Endothelial cell (in vitro differentiated cells): ENCODE measurements around the gene GFI1B. TPM values are rescaled to one million over a fixed set of nuclear protein-coding genes. Genes with fewer than 3 reads are reported as not detected.
A peak's percentile ranks its signal among the peaks of the same experiment; 100 is the strongest.

Experiments
- DNase-seq: peaks from one replicate; pipeline ENCODE4 v3.0.0; 2021; ENCODE audit warnings: low spot score
- H3K27ac Mint-ChIP-seq: one replicate; pipeline ENCODE4 v1.8.0; 2021; ENCODE audit warnings: mixed read lengths, inconsistent platforms; ENCODE audit not compliant: unreplicated experiment
- H3K27me3 Mint-ChIP-seq: one replicate; pipeline ENCODE4 v1.8.0; 2021; ENCODE audit warnings: mild to moderate bottlenecking, moderate library complexity, mixed read lengths, inconsistent platforms; ENCODE audit not compliant: unreplicated experiment
- H3K36me3 Mint-ChIP-seq: one replicate; pipeline ENCODE4 v1.8.0; 2021; ENCODE audit warnings: mild to moderate bottlenecking, low read depth, mixed read lengths, inconsistent platforms; ENCODE audit not compliant: unreplicated experiment
- H3K4me1 Mint-ChIP-seq: one replicate; pipeline ENCODE4 v1.8.0; 2021; ENCODE audit warnings: mild to moderate bottlenecking, mixed read lengths, inconsistent platforms; ENCODE audit not compliant: unreplicated experiment
- H3K4me3 Mint-ChIP-seq: one replicate; pipeline ENCODE4 v1.8.0; 2021; ENCODE audit warnings: mild to moderate bottlenecking, mixed read lengths, inconsistent platforms; ENCODE audit not compliant: unreplicated experiment
- H3K9me3 Mint-ChIP-seq: one replicate; pipeline ENCODE4 v1.8.0; 2021; ENCODE audit warnings: mixed read lengths, inconsistent platforms; ENCODE audit not compliant: unreplicated experiment
- total RNA-seq: library from RNA; stranded (reverse); fragmentation: NEBNext Ultra II Directional; extraction: Animal tissue kit (Norgen Biotek cat#: 25700); gene quantifications from one replicate; pipeline ENCODE4 v1.2.1, GENCODE V29; 2021; ENCODE audit not compliant: unreplicated experiment
- TF ChIP-seq, protein P1 (sequence below): fragments of 200-600 bp; sonication (generic); IDR thresholded peaks from one replicate; pipeline ENCODE4 v1.5.0; 2021; ENCODE audit warnings: antibody characterized with exemption; ENCODE audit not compliant: unreplicated experiment

The GFI1B gene
- total RNA-seq, 1 donor from 2014 or later = not detected

DNA sequence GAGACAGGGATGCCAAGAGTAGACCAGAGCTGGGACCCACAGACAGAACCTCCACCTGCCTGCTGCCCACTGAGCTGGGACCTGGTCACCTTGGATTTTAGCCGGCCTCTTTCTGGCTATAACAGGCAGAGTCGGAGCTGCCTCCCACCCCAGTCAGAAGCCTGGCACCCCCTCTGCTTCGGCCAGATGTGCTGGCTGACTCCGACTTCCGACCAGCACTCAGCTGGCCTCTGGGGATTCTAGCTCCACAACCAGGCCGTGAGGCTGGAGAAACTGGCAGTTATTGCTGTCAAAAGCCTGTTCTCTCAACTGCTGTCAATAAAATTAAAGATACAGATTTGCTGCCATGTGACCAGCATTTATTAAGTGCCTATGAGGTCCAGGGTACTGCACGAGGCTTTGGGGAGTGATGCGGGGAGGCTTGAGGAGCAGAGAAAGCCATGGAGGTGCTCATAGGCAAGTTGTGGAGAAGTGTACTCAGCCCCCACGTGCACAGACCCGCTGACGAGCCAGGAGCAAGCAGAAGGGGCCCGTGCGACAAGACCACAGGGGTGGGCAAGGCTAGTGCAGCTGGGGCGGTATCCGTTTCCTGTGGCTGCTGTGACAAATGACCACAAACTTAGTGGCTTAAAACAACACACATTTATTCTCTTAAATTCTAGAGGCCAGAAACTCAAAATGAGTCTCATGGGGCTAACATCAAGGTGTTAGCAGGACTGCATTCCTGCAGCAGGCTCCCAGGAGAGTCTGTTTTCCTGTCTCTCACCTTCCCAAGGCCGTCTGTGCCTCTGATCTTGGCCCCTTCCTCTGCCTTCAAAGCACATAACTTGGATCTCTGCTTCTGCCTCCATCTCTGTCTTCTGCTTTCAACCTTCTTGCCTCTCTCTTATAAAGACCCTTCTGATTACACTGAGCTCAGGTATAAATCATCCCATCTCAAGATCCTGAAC, 13.1 kb downstream of the GFI1B start:
- Mint-ChIP-seq H3K27me3 (peaks cover 10% of the 10 kb centered on the region), H3K4me1 (peaks cover 39% of the 10 kb centered on the region), H3K4me3 (no peak overlapping the region), H3K36me3 (no peaks in the 10 kb centered on the region), H3K27ac (no peak overlapping the region), H3K9me3 (no peaks in the 10 kb centered on the region)
- TF ChIP-seq, protein P1, sequence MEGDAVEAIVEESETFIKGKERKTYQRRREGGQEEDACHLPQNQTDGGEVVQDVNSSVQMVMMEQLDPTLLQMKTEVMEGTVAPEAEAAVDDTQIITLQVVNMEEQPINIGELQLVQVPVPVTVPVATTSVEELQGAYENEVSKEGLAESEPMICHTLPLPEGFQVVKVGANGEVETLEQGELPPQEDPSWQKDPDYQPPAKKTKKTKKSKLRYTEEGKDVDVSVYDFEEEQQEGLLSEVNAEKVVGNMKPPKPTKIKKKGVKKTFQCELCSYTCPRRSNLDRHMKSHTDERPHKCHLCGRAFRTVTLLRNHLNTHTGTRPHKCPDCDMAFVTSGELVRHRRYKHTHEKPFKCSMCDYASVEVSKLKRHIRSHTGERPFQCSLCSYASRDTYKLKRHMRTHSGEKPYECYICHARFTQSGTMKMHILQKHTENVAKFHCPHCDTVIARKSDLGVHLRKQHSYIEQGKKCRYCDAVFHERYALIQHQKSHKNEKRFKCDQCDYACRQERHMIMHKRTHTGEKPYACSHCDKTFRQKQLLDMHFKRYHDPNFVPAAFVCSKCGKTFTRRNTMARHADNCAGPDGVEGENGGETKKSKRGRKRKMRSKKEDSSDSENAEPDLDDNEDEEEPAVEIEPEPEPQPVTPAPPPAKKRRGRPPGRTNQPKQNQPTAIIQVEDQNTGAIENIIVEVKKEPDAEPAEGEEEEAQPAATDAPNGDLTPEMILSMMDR = no peak
- no peak for DNase-seq

DNA sequence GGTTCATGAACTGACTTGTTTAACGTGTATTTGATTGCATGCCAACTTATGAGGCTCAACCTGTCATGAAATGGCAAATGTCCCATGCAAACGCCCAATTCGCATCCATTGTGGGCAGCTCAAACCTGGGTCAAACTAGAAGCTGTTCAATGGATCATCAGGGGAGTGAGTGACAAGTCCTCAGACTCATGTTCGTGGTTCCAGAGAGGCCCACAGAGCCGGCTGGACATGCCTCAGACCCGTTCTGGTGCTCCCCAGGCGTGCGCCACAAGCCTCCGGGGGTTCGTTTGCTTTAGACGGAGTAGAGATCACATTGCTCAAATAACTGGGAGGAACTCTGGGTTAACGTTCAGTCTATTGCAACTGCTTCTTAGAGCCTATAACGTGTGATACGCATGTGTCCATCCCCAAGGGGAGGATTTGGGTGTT, 15.0 kb downstream of the GFI1B start:
- peak overlapping the region; percentile 71 for H3K27ac Mint-ChIP-seq
- peak overlapping the region; percentile 11 for H3K4me3 Mint-ChIP-seq
- no peaks in the 10 kb centered on the region for H3K9me3 Mint-ChIP-seq
- H3K4me1 Mint-ChIP-seq = peaks cover 39% of the 10 kb centered on the region
- peaks cover 14% of the 10 kb centered on the region for H3K27me3 Mint-ChIP-seq
- TF ChIP-seq, protein P1 = no peak
- no peaks in the 10 kb centered on the region for H3K36me3 Mint-ChIP-seq
- no peak for DNase-seq

DNA sequence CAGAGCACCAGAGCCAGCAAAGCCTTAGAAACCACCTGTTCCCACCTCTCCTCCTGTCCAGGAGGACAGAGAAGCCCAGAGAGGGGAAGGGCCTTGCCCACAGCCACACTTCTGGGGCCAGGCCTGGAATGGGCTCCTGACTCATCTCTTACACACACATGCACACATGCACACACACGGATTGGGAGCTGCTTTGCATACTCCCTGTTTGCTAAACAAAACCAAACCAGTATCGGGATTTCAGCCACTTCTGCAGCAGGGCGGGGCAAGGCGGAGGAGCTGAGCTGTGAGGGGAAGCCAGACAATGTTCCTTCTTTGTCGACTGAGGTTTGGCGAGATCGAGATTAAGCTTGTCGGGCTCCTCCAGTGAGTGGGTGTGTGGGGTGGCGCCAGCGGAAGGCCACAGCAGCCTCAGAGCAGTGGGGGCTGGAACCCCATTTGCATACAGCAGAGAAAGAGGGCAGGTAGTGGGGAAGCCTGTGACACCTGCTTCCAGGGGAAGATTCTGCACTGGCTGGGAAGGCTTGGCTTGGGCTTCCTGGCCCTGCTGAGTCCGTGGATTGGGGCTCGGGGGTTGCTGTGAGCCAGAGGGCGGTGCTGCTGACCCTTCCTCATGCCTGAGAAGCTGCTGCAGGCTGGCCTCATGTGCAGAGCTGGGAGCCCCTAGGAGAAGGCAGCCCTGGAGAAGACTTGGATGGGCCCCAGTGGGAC, 16.1 kb downstream of the GFI1B start:
- H3K27me3 Mint-ChIP-seq = peaks cover 14% of the 10 kb centered on the region
- no peaks in the 10 kb centered on the region for H3K9me3 Mint-ChIP-seq
- DNase-seq = no peak
- H3K27ac Mint-ChIP-seq = no peak overlapping the region
- H3K36me3 Mint-ChIP-seq = no peaks in the 10 kb centered on the region
- H3K4me3 Mint-ChIP-seq = peak overlapping the region; percentile 22
- TF ChIP-seq, protein P1 = no peak
- peaks cover 42% of the 10 kb centered on the region for H3K4me1 Mint-ChIP-seq

DNA sequence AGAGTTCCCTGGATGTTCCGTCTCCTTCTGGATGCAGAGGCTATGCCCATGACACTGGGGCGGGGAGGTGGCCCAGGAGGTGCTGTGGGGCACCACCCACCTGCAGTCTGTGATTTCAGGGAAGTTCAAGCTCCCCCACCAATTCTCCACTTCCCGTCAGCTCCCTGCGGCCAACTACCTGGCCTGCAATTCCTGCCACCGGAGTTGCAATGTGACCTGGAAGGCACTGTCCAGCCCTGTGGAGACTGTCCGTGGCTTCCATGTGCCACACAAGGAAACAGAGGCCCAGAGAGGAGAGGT, 16.6 kb downstream of the GFI1B start:
- peaks cover 46% of the 10 kb centered on the region for H3K4me1 Mint-ChIP-seq
- no peak overlapping the region for H3K27ac Mint-ChIP-seq
- peaks cover 15% of the 10 kb centered on the region for H3K27me3 Mint-ChIP-seq
- no peaks in the 10 kb centered on the region for H3K36me3 Mint-ChIP-seq
- DNase-seq = no peak
- TF ChIP-seq, protein P1 = no peak
- no peak overlapping the region for H3K4me3 Mint-ChIP-seq
- H3K9me3 Mint-ChIP-seq = no peaks in the 10 kb centered on the region

DNA sequence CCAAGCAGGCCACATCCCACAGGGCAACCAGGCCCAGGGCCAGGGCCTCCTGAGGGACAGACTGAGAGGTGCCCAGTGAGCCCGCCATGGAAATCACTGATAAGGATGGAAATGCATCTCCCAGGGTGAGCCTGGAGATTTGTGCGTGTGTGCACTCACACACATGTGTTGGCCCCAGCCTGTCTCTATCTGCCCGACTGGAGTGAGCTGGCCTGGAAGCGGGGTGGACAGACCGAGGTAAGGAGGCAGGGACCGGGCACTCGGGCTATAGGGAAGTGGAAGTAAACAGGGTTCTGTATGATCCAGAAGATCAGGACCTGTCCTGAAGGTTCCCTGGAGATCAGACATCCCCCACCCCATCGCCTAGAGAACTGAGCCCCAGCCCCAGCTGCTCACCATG, 17.4 kb downstream of the GFI1B start:
- H3K36me3 Mint-ChIP-seq = no peaks in the 10 kb centered on the region
- no peak overlapping the region for H3K4me3 Mint-ChIP-seq
- TF ChIP-seq, protein P1 = no peak
- H3K4me1 Mint-ChIP-seq = peaks cover 46% of the 10 kb centered on the region
- H3K27me3 Mint-ChIP-seq = peaks cover 17% of the 10 kb centered on the region
- no peaks in the 10 kb centered on the region for H3K9me3 Mint-ChIP-seq
- no peak overlapping the region for H3K27ac Mint-ChIP-seq
- no peak for DNase-seq
